ENCODE results near the gene CCDC89.
"Not testable (repeated sequence)": the region's sequence is repeated elsewhere in the genome, so short reads cannot be mapped to it uniquely, and the experiment has no call there.

CCDC89 gene

GRCh38 chr11:85685125-85685819 lies 723 bp downstream of the CCDC89 start:
- no peak for DNase-seq

- peak; percentile 66 for DNase-seq
These were observed 3.4 kb downstream of the CCDC89 start for GRCh38 chr11:85682330-85683305.

GRCh38 chr11:85680897-85681296 lies 5.1 kb downstream of the CCDC89 start:
- no peak for DNase-seq

GRCh38 chr11:85679576-85679975 lies 6.4 kb downstream of the CCDC89 start:
- DNase-seq, result no peak

- no peak for DNase-seq
These were observed 12.6 kb downstream of the CCDC89 start for GRCh38 chr11:85673393-85673792.

- DNase-seq, result peak; percentile 13
These were observed 13.7 kb downstream of the CCDC89 start for GRCh38 chr11:85672105-85672902.

GRCh38 chr11:85670949-85671663 lies 14.9 kb downstream of the CCDC89 start:
- not testable (repeated sequence) for DNase-seq

- DNase-seq, result no peak
These were observed 17.8 kb downstream of the CCDC89 start for GRCh38 chr11:85668157-85668556.

- no peak for DNase-seq
These were observed 19.3 kb downstream of the CCDC89 start for GRCh38 chr11:85666687-85667086.

GRCh38 chr11:85665733-85666132 lies 20.3 kb downstream of the CCDC89 start:
- DNase-seq, result no peak

GRCh38 chr11:85664615-85665481 lies 21.1 kb downstream of the CCDC89 start, which contains the start of gene CREBZF:
Gene CREBZF (minus strand): TSS chr11:85665129. CDS start chr11:85664875, 254 bp downstream.
- peak; percentile 94 for DNase-seq

GRCh38 chr11:85663753-85664614 lies 22.0 kb downstream of the CCDC89 start:
- DNase-seq, result peak; percentile 68

GRCh38 chr11:85663080-85663752 lies 22.8 kb downstream of the CCDC89 start:
- DNase-seq, result no peak

GRCh38 chr11:85661972-85662664 lies 23.9 kb downstream of the CCDC89 start:
- DNase-seq, result no peak

GRCh38 chr11:85658180-85658579 lies 27.8 kb downstream of the CCDC89 start:
- DNase-seq, result no peak

- no peak for DNase-seq
These were observed 29.2 kb downstream of the CCDC89 start for GRCh38 chr11:85656777-85657176.

- not testable (repeated sequence) for DNase-seq
These were observed 31.7 kb downstream of the CCDC89 start for GRCh38 chr11:85654343-85654742.

- DNase-seq, result no peak
These were observed 33.1 kb downstream of the CCDC89 start for GRCh38 chr11:85652786-85653447.
